HG03066 (cell line): ENCODE data around the gene DPH5.
"Not testable (repeated sequence)": the region's sequence is repeated elsewhere in the genome, so short reads cannot be mapped to it uniquely, and the experiment has no call there.

Experiments
- ATAC-seq: cut with Tn5 transposase; IDR thresholded peaks from one replicate; pipeline ENCODE4 v1.9.1; 2021; ENCODE audit warnings: low read depth; ENCODE audit not compliant: unreplicated experiment

Gene DPH5

DNA sequence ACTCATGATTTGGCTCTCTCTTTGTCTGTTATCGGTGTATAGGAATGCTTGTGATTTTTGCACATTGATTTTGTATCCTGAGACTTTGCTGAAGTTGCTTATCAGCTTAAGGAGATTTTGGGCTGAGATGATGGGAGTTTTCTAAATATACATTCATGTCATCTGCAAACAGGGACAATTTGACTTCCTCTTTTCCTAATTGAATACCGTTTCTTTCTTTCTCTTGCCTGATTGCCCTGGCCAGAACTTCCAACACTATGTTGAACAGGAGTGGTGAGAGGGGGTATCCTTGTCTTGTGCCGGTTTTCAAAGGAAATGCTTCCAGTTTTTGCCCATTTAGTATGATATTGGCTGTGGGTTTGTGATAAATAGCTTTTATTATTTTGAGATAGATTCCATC, 79.5 kb downstream of the DPH5 start:
- ATAC-seq, result not testable (repeated sequence)

DNA sequence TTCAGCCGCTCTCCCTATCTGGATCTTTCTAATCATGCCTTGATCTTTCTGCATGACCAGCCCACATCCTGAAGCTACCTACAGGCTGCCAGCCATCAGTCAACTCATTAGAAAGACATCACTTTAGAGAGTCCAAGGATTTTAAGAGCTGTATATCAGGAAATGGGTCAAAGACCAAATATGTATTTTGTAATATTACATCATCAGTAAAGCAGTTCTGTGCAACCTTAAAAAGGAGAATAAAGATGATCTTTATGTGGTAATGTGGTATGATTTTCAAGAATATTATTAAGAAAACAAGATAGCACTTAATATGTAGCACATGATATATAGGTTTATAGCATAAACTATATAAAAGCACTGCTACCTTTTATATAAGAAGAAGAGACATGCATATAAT, 82.1 kb downstream of the DPH5 start:
- no peak for ATAC-seq

DNA sequence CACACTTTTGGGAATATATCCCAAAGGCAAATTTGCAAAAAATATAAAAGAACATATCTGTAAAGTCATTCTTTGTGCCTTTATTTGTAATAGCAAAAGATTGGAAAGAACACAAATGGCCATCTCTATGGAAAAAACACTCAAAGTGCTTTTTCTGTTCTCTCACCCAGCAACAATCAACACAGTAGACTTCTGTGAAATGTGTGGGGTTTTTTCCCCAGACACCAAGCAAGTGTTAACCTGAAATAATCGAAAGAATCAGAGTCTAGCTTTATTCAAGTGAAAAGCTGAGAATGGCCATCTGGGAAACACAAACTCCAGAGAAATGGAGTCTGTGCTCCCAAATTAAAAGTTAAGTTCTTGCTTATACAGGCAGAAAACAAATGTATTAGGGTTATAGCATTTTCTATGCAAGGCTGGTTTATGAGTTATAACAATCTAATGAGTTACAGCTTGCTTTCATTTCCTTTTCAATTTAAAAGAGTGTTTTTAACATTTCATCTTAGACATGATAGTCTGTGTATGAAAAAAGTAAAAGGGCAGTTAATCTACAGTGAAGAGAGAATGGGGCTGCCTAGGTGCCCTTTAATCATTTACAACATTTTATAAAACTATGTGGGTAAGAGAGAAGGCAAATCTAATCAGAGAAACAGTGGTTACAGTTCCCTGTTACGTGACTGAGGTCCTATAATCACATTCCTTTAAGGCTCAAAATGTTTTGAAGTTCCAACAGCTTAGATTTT, 83.1 kb downstream of the DPH5 start:
- no peak for ATAC-seq

DNA sequence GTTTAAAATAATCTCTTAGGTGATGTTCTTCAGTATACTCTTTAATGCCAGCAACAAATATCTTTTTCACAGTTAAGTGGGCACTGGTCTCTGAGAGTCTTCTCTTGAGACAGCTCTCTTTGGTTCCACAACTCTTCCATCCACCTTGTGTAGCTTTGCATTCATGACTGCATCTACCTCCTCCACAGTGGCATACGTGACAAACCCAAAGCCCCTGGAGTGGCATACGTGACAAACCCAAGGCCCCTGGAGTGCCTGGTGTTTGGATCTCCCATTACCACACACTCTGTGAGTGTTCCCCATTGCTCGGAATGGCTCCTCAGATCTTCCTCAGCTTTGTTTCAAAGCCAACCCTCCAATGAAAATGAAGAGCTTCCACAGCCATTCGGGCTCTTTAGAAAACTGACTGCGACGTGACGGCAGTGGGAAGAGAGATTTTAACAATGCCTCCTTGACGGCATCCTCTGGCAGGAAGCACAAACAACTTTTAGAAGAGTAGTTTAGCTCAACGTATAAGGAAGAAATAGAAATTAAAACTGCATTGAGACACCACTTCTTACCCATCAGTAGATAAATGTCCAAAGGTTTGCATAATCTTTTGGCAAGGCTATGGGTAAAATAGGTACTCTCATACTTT, 83.9 kb downstream of the DPH5 start:
- ATAC-seq, result no peak

DNA sequence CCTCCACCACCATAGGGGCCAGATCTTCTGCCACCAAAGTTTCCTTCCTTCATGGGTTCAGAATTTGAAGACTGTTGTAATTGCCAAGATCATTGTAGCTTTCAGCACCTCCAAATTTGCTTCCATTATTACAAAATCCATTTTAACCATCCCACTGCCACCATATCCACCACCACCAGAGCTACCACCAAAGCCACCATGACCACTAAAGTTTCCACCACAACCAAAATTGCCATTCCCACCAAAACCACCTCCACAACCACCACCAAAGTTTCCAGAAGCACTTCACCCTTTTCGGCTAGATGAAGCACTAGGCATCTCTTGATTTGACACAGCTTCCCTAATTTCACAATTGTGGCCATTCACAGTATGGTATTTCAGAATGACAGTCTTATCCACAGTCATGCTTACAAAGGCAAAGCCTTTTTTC, 84.5 kb downstream of the DPH5 start:
- no peak for ATAC-seq
